HG02938 (cell line): Measurements from ENCODE around the gene NEK6.
"Not testable (repeated sequence)": the region's sequence is repeated elsewhere in the genome, so short reads cannot be mapped to it uniquely, and the experiment has no call there.

Source experiments
- ATAC-seq: cut with Tn5 transposase; IDR thresholded peaks from one replicate; pipeline ENCODE4 v1.9.1; 2021; ENCODE audit warnings: mild to moderate bottlenecking, moderate library complexity; ENCODE audit not compliant: unreplicated experiment

NEK6 gene

GRCh38 chr9:124225945-124226344 is 31.8 kb upstream of the NEK6 start:
- ATAC-seq = no peak

GRCh38 chr9:124228516-124228915 is 29.2 kb upstream of the NEK6 start:
- ATAC-seq = no peak

GRCh38 chr9:124231095-124231737 is 26.5 kb upstream of the NEK6 start:
- ATAC-seq = no peak

GRCh38 chr9:124238546-124239140 is 19.1 kb upstream of the NEK6 start:
- no peak for ATAC-seq

- ATAC-seq = peak; percentile 48
Measured at GRCh38 chr9:124239249-124240073, 18.3 kb upstream of the NEK6 start.

- ATAC-seq = no peak
Measured at GRCh38 chr9:124242331-124243194, 15.2 kb upstream of the NEK6 start.

- not testable (repeated sequence) for ATAC-seq
Measured at GRCh38 chr9:124247393-124247792, 10.4 kb upstream of the NEK6 start.

GRCh38 chr9:124248066-124248465 is 9.7 kb upstream of the NEK6 start:
- no peak for ATAC-seq

- ATAC-seq = no peak
Measured at GRCh38 chr9:124248960-124249359, 8.8 kb upstream of the NEK6 start.

GRCh38 chr9:124251204-124251603 is 6.5 kb upstream of the NEK6 start:
- ATAC-seq = no peak

GRCh38 chr9:124251605-124252378 is 6.0 kb upstream of the NEK6 start:
- ATAC-seq = no peak

- ATAC-seq = not testable (repeated sequence)
Measured at GRCh38 chr9:124252878-124253277, 4.9 kb upstream of the NEK6 start.

- peak; percentile 64 for ATAC-seq
Measured at GRCh38 chr9:124254261-124254682, 3.5 kb upstream of the NEK6 start.

GRCh38 chr9:124255222-124255621 is 2.5 kb upstream of the NEK6 start:
- no peak for ATAC-seq

GRCh38 chr9:124256517-124257069 is 1.2 kb upstream of the NEK6 start:
- no peak for ATAC-seq

GRCh38 chr9:124257070-124257843 is 492 bp upstream of the NEK6 start:
- ATAC-seq = no peak

- ATAC-seq = no peak
Measured at GRCh38 chr9:124258607-124259157, 933 bp downstream of the NEK6 start.

GRCh38 chr9:124259158-124259808 is 1.5 kb downstream of the NEK6 start:
- no peak for ATAC-seq
